ENCODE results near the gene DNAJC3. TPM values are rescaled to one million over a fixed set of nuclear protein-coding genes. Genes with fewer than 3 reads are reported as not detected.
A peak's percentile ranks its signal among the peaks of the same experiment; 100 is the strongest.

The DNAJC3 gene
- total RNA-seq, 2 experiments from 2014 or later: 26.4 to 27.5 TPM

GRCh38 chr13:95809429-95809828 lies 132.5 kb downstream of the DNAJC3 start:
- ChIA-PET POLR2A (no interaction called here), CTCF (no interaction called here)
- no peak overlapping the region for H3K4me3 Mint-ChIP-seq
- H3K9me3 Mint-ChIP-seq: peaks cover 4% of the 10 kb centered on the region
- DNase-seq: no peak
- peaks cover 38% of the 10 kb centered on the region for H3K27me3 Mint-ChIP-seq
- no peak overlapping the region for H3K27ac Mint-ChIP-seq
- no peaks in the 10 kb centered on the region for H3K36me3 Mint-ChIP-seq (ENCODE audit: low read depth)
- H3K4me1 Mint-ChIP-seq: no peaks in the 10 kb centered on the region

- Mint-ChIP-seq H3K36me3 (ENCODE audit: low read depth) (no peaks in the 10 kb centered on the region), H3K4me3 (no peak overlapping the region), H3K9me3 (peaks cover 4% of the 10 kb centered on the region), H3K27me3 (peaks cover 28% of the 10 kb centered on the region), H3K27ac (no peak overlapping the region), H3K4me1 (no peaks in the 10 kb centered on the region)
- ChIA-PET POLR2A (no interaction called here), CTCF (no interaction called here)
- no peak for DNase-seq
These were observed 136.2 kb downstream of the DNAJC3 start for GRCh38 chr13:95813139-95813538.

- no peak overlapping the region for H3K27ac Mint-ChIP-seq
- ChIA-PET POLR2A (no interaction called here), CTCF (no interaction called here)
- H3K9me3 Mint-ChIP-seq: peaks cover under 1% of the 10 kb centered on the region
- no peaks in the 10 kb centered on the region for H3K4me1 Mint-ChIP-seq
- no peak overlapping the region for H3K4me3 Mint-ChIP-seq
- H3K36me3 Mint-ChIP-seq (ENCODE audit: low read depth): no peaks in the 10 kb centered on the region
- no peak for DNase-seq
- H3K27me3 Mint-ChIP-seq: peaks cover 21% of the 10 kb centered on the region
These were observed 137.6 kb downstream of the DNAJC3 start for GRCh38 chr13:95814495-95814894.

- no peaks in the 10 kb centered on the region for H3K36me3 Mint-ChIP-seq (ENCODE audit: low read depth)
These were observed 145.4 kb downstream of the DNAJC3 start for GRCh38 chr13:95822303-95822702.

GRCh38 chr13:95833126-95833525 lies 156.2 kb downstream of the DNAJC3 start:
- H3K27ac Mint-ChIP-seq: no peak overlapping the region
- no peaks in the 10 kb centered on the region for H3K36me3 Mint-ChIP-seq (ENCODE audit: low read depth)
- H3K4me1 Mint-ChIP-seq: no peaks in the 10 kb centered on the region
- H3K9me3 Mint-ChIP-seq: no peaks in the 10 kb centered on the region
- no peak for DNase-seq
- H3K4me3 Mint-ChIP-seq: no peak overlapping the region
- CTCF ChIA-PET: interaction anchor here (0.9 to 5.6 kb wide), 16 partner anchors 8 to 452 kb away, joined by 3 to 85 read pairs (median 5); no protein-coding TSS in a partner anchor
- peaks cover 35% of the 10 kb centered on the region for H3K27me3 Mint-ChIP-seq
- POLR2A ChIA-PET: interaction anchor here (0.8 kb wide), 1 partner anchor 296 kb away, joined by 3 read pairs; no protein-coding TSS in a partner anchor

More at GRCh38 chr13:95822303-95822702, 145.4 kb downstream of the DNAJC3 start:
- Mint-ChIP-seq H3K4me3 (no peak overlapping the region), H3K4me1 (no peaks in the 10 kb centered on the region), H3K27ac (no peak overlapping the region), H3K9me3 (no peaks in the 10 kb centered on the region), H3K27me3 (peaks cover 14% of the 10 kb centered on the region)
- POLR2A ChIA-PET: no interaction called here
- DNase-seq: no peak
- CTCF ChIA-PET: interaction anchor here (0.6 kb wide), 1 partner anchor 12 kb away, joined by 4 read pairs; no protein-coding TSS in a partner anchor

- Mint-ChIP-seq H3K27me3 (peaks cover 31% of the 10 kb centered on the region), H3K27ac (no peak overlapping the region), H3K4me1 (no peaks in the 10 kb centered on the region), H3K9me3 (no peaks in the 10 kb centered on the region), H3K36me3 (ENCODE audit: low read depth) (no peaks in the 10 kb centered on the region), H3K4me3 (no peak overlapping the region)
- DNase-seq: no peak
- ChIA-PET POLR2A (interaction anchor here (1.0 kb wide), 1 partner anchor 157 kb away, joined by 3 read pairs; the partner anchor contains the start of gene DNAJC3), CTCF (interaction anchor here (0.6 to 5.6 kb wide), 25 partner anchors 9 to 642 kb away, joined by 3 to 85 read pairs (median 4); no protein-coding TSS in a partner anchor)
These were observed 156.8 kb downstream of the DNAJC3 start for GRCh38 chr13:95833719-95834118.

GRCh38 chr13:95834134-95834765 lies 157.3 kb downstream of the DNAJC3 start:
- no peak overlapping the region for H3K4me3 Mint-ChIP-seq
- H3K9me3 Mint-ChIP-seq: no peaks in the 10 kb centered on the region
- H3K27me3 Mint-ChIP-seq: peaks cover 31% of the 10 kb centered on the region
- no peaks in the 10 kb centered on the region for H3K36me3 Mint-ChIP-seq (ENCODE audit: low read depth)
- no peak overlapping the region for H3K27ac Mint-ChIP-seq
- H3K4me1 Mint-ChIP-seq: no peaks in the 10 kb centered on the region
- peak; percentile 70 for DNase-seq
- CTCF ChIA-PET: interaction anchor here (0.5 to 5.6 kb wide), 31 partner anchors 9 to 642 kb away, joined by 3 to 85 read pairs (median 4); no protein-coding TSS in a partner anchor
- POLR2A ChIA-PET: interaction anchor here (1.0 kb wide), 1 partner anchor 158 kb away, joined by 3 read pairs; the partner anchor contains the start of gene DNAJC3

GRCh38 chr13:95841894-95842293 lies 165.0 kb downstream of the DNAJC3 start:
- ChIA-PET CTCF (no interaction called here), POLR2A (no interaction called here)
- Mint-ChIP-seq H3K4me1 (no peaks in the 10 kb centered on the region), H3K9me3 (no peaks in the 10 kb centered on the region), H3K4me3 (no peak overlapping the region), H3K27ac (no peak overlapping the region), H3K27me3 (peaks cover 3% of the 10 kb centered on the region), H3K36me3 (ENCODE audit: low read depth) (no peaks in the 10 kb centered on the region)
- DNase-seq: no peak

- H3K27ac Mint-ChIP-seq: no peak overlapping the region
- DNase-seq: no peak
These were observed 166.0 kb downstream of the DNAJC3 start for GRCh38 chr13:95842898-95843297.

More at GRCh38 chr13:95842898-95843297, 166.0 kb downstream of the DNAJC3 start:
- Mint-ChIP-seq H3K4me3 (no peak overlapping the region), H3K4me1 (no peaks in the 10 kb centered on the region), H3K36me3 (ENCODE audit: low read depth) (no peaks in the 10 kb centered on the region), H3K9me3 (no peaks in the 10 kb centered on the region), H3K27me3 (peaks cover 1% of the 10 kb centered on the region)
- ChIA-PET POLR2A (no interaction called here), CTCF (interaction anchor here (1.4 kb wide), 1 partner anchor 9 kb away, joined by 4 read pairs; no protein-coding TSS in a partner anchor)

Other genes starting within 250 kb of the DNAJC3 start
- gene CLDN10, start 124.4 kb upstream of the DNAJC3 start, total RNA-seq: not detected
- under 1 TPM; 0.30 to 0.40 TPM for gene DZIP1, start 32.4 kb upstream of the DNAJC3 start, total RNA-seq

Data from activated CD4-positive, alpha-beta memory T cell treated with anti-CD3 and anti-CD28 coated beads, Interleukin-2, amount 10 ng/mL, durations not matched to agents 7 days and 5 days (primary cell).